Activated CD4-positive, CD25-positive, alpha-beta regulatory T cell (primary cell): ENCODE results near the gene OR6S1.
A peak's percentile ranks its signal among the peaks of the same experiment; 100 is the strongest.
"Not testable (repeated sequence)": the region's sequence is repeated elsewhere in the genome, so short reads cannot be mapped to it uniquely, and the experiment has no call there.

Experiments used
- DNase-seq, 4 experiments: peaks; one replicate each; lab custom pipeline; 2025; lab: John Stamatoyannopoulos, UW

Gene OR6S1

DNA sequence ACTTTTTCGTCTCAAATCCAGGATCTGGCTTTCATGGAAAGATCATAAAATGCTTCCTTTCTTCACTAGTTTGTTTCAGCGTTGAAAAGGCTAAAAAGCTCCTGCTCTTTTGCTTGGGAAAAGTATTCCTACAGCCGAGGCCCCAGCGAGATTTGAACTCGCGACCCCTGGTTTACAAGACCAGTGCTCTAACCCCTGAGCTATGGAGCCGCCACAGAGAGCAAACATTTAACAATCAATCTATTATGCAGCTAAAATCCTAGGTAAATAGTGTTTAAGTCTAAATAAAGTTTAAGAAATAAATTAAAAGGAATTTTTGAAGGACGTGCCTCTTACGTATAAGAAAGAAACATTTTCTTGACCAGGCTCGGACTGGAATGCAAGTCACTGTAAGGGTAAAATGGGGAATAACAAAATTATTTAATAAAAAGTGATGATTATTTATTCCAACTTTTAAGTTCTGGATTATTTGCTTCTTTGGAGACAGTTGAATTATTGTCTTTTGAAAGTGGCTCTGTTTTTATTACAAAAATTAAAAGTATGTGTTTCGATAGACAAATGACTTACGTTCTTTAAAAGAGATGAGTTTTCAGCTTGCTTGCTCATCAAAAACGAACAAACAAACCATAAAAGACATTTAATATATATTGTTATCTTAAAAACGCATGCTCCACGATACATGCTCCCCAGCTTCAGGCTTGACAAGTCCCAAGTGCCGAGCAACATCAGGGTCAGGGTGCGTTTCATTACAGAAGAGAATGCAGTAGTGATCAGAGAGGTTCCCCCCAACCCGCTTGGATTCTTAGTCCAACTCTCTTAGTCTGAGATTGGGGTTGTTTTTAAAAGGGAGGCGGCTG, 10.2 kb downstream of the OR6S1 start:
- DNase-seq, result peak in 2 of 4 experiments; percentile 15 to 33

DNA sequence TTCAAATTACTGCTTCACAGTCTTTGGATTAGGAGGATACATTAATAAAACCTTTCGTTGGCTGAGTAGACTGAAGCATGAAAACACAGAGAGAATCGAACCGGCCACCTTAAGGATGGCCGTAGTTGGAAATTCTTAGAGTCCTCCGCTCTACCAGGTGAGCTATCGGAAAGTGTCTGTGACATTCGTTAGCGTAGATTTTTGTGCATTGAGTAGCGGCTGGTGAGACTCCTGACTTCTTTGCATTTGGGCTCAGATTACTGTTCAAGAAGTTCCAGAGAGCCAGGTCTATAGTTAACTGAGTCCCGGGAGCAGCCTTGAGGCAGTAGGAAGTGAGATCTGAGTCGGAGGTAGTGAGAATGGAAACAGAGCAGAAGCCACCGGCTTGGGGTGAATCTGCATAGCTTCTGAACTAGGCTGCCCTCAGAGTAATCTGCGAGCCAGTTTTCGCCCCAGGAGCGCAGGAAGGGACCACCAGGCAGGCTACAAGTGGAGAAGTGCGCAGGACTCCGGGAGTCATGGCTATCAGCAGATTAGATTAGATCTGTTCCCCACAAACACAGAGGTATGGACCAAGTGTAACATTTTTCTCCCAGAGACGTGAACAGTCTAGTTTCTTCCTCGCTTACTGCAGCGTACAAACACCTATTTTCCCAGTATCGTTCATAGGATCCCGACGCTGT, 11.0 kb downstream of the OR6S1 start:
- no peak for DNase-seq

DNA sequence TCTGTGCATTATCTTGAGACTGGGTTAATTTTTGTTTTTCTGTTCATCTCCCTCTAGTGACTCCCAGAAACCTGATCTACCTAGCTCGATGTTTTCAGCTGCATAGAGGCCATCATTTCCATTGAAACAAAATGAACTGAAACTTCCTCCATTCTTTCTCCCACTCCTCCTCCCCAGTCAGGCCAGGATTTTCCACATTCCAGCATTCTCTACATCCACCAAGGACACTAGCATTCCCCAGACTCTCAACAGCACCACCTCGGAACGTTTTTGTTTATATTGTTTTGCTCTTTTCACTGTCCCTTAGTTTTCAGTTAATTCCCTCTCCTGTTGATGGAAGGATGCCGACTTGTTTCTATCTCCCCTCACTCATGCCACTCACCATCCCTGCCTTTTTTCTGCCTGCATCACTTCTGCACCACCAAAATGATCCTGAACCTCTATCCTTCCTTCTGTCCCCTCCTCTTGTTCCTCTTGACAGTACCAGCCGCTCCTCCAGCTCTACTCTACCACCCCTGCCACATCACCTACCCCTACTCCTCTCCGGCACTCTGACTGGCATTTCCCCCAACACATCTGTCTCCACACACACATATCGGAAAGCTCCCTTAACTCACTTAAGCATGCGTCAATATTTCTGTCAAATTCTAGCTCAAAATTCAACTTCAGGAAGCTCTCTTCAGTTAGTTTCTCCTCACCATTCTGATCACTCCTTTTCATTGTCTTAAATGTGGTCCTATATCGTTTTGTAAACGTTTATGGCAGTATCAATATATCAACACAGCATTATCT, 13.2 kb downstream of the OR6S1 start:
- no peak for DNase-seq

DNA sequence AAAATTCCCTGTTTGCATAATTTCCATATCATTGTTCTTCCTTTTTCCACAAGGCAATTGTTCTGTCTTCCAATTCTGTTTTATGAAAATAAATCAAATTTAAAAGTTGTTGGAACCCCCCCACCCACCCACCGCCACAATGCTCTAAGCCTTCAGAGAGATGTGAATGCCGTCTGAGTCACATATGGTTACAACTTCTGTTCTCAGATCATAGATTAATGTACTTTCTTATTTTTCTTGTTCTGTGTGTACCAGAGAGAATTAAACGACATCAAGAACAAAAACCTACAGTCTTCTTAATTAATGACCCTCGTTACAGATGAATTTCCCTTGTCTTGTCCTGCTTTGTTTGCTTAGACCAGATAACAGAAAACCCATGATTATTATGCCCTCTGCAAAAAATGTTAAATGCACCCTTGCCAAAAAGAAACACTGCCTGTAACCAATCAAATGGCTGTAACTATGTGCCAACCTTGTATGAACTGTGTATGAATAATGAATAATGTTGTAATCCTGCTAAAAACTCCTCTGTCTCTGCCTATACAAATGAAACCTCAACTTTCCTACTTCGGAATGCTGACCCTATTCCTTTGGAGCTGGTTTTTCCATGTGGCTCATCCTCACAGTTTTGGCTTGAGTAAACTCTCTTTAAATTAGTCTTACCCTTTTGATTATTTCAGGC, 14.0 kb downstream of the OR6S1 start:
- DNase-seq, result no peak

DNA sequence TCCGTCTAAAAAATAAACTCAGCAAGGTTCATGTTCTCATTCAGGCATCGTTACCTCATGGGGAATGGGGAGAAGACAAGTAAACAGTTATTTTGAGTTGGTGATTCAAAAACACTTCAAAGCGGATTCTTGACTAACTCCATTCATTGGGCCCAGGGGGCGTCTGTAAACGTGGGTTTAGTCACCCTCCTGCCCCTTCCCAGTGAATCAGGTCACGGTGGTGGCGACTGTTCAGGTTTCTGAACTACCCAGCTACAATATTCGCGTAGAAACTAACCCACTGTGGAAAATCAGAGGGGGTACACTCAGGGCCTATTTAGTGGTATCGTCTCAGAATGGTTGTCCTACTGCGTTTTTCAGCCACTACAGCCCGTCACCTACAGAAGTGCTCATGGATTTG, 15.2 kb downstream of the OR6S1 start:
- DNase-seq, result no peak

DNA sequence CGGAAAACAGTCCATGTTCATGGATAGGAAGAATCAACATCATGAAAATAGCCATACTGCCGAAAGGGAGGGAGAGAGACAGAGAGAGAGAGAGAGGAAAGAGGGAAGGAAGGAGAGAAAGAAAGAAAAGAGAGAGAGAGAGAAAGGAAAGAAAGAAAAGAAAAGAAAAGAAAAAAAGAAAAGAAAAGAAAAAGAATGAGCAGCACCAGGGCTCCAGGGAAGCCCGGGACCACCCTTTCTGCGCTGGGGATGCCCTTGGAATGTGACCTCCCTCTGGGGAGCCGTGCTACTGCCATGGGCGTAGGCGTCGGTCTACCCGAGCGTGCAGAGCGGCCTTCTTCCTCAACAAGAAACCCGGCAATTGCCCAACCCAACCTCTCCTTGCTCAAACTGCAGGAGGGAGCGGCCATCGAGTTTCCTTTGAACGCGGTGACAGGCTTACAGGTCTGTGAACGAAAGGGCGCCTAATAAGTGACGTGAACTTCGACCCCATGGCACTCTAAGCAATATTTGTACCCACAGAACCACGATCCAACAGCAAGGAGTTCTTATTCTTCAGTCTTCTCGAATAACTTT, 16.9 kb downstream of the OR6S1 start:
- DNase-seq, result no peak

DNA sequence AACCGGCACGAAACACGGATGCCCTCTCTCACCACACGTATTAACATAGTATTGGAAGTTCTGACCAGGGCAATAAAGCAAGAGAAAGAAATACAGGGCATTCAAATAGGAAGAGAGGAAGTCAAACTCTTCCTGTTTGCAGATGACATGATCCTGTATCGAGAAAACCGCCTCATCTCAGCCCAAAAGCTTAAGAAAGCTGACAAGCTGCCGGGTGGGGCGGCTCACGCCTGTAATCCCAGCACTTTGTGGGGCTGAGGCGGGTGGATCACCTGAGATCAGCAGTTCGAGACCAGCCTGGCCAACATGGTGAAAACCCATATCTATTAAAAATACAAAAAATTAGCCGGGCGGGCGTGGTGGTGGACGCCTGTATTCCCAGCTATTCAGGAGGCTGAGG, 17.7 kb downstream of the OR6S1 start:
- DNase-seq, result no peak

DNA sequence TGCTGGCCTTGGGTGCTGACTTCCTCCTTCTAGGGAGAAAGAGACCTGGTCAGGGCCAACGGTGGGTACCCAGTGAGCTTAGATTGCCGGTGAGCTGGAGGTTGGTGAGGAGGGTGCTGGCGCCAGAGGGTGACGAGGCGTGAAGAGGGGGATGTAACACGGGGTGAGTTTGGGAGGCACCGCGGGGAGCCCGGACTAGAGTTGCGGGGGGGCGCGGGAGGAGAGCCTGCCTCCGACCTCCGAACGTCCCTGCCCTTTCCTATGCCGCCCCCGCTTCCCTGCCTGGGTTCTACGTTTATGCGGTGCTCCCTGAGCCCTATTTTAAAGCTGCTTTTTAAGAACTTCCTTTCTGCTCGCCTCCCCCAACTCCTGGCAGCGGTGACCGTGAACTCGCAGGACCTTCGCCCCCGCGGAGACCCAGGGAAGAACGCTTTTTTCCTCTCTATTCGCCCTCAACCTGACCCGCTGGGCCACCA, 18.6 kb downstream of the OR6S1 start:
- no peak for DNase-seq

DNA sequence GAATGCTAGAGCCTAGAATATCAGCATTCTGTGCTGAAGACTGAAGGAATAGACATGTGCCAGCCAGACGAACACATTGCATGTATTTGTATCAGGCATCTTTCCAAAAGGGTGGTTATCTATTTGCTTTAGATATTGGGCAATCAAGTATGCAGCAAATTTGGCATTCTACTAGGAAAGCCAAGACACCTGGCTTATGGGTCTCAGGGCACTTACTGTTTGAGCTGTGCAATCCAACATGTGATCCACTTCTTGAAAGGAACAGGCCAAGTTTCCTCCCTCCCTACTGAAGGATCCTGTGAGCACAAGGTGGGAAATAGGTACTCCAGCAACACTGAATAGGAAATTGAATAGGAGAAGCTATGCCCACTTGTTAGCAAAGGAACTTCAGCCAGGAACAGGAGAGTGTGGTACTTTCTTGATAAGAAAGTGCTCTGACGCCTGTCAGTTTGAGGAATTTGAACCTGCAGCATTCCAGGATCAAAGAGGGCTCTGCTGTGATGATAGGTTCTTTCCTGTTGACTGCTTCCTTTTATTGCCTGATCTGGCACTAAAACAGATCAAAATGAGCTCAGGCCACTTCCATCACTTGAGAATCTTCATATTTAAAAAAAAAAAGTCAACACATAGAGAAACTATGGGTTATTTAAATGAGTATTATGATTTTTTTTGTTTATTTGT, 20.6 kb downstream of the OR6S1 start:
- DNase-seq, result no peak

DNA sequence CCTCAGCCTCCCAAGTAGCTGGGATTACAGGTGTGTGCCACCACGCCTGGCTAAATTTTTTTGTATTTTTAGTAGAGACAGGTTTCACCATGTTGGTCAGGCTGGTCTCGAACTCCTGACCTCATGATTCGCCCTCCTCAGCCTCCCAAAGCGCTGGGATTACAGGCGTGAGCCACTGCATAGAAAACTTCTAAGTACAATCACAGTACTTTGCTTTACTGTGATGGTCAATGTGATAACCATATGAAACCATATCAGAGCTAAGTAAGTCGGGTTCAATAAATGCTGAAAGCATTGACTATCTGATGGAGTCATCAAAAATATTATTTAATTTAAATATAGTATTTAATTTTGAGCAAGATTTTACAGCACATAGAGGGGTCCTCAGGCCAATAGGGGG, 21.8 kb downstream of the OR6S1 start:
- not testable (repeated sequence) for DNase-seq

DNA sequence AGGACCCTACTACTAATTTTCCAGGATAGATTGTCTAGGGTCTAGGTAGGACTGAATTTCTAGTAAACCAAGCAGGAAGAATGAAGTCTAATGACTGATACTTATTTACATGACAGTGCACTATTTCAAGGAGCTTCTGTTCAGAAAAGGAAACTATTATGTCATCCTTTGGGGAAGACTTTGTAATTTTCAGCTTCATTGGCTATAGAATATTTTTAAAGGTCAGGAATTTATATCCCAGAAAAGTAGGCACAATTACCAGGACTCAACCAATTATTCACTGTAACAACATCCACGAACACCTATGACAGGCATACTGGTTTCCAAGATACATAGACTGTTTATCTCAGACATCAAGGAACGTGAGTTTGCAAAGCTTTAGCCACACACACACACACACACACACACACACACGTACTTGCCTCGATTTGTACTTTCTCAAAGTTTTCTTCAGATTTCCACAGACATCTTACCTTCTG, 23.2 kb downstream of the OR6S1 start:
- no peak for DNase-seq

DNA sequence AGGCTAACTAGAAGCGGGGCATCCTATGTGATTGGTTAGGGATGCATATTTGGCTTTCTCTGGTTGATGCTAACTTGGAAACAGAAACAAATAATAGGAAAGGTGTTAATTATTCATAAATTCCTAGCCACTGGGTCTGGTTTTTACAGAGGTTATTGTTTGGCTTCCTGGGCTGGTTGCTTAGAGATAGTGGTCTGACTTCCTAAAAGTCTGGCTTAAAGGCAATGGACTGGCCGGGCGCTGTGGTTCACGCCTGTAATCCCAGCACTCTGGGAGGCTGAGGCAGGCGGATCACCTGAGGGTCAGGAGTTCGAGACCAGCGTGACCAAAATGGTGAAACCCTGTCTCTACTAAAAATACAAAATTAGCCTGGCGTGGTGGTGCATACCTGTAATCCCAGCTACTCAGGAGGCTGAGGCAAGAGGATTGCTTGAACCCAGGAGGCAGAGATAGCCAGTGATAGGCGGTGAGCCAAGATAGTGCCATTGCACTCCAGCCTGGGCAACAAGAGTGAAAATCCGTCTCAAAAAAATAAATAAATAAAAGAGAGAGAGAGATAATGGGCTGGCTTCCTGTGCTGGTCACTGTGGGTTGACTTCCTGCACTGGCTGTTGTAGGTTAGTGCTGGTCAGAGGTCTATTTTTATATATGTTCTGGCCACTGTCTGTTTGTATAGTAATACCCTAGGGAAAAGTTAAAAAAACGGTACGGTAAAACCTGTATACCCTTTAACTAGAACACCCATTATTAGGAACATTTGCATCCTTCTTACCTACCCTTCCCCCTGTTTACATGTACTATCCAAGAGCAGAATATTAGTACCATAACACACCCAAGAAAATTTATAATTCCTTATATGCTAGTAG, 24.1 kb downstream of the OR6S1 start:
- DNase-seq, result no peak

DNA sequence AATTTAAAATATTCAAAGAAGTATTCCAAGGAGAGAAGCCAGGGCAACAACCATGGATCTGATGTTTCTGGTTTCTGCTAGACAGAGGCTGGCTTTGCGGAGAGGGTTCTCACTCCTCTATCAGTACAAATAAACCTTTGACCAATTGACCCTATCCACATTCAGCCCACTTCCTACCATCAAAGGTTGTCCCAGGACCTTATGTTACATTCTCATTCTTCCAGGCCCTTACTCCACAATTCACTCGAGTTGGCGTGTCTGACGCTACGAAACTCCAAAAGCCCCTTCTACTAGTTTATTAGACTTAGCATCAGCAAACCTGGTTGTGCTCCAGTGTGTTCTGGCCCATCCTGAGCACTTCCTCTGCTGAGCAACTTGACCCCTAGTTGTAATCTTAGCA, 25.5 kb downstream of the OR6S1 start:
- DNase-seq, result no peak

DNA sequence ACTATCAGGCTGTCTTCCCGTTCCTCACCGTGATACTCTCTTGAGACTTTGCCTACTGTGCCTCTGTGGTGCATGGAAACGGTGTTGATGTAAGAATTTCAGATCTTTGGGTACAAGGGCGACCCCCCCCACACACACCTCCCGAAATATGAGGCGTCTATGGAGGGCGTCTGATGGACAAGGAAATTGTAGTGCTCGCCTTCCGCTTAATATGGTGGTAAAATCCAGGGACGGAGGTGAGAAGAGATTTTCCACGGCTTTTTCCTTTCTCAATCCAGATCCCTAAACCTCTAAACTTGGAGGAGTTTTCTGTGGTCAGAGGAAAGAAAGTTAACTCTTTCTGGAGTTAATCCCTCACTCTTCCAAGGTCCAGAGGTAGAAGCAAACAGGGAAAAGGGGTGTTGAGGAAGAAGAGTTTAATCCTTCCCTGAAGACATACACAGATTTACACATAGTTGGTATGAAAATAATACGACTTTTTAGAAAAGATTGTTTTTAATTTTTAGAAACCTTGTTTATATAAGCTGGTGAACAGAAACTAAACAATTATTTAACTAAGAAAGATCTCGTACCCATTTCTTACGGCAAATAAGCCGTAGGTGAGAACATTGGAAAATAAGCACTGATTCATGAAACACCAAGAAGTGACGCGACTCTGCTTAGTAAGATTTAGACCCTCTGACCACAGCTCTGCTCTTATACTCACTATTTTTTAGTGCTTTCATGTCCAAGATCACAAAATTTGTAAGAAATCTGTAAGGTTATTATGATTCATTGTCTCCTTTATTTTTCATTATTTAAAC, 27.3 kb downstream of the OR6S1 start:
- DNase-seq, result no peak

DNA sequence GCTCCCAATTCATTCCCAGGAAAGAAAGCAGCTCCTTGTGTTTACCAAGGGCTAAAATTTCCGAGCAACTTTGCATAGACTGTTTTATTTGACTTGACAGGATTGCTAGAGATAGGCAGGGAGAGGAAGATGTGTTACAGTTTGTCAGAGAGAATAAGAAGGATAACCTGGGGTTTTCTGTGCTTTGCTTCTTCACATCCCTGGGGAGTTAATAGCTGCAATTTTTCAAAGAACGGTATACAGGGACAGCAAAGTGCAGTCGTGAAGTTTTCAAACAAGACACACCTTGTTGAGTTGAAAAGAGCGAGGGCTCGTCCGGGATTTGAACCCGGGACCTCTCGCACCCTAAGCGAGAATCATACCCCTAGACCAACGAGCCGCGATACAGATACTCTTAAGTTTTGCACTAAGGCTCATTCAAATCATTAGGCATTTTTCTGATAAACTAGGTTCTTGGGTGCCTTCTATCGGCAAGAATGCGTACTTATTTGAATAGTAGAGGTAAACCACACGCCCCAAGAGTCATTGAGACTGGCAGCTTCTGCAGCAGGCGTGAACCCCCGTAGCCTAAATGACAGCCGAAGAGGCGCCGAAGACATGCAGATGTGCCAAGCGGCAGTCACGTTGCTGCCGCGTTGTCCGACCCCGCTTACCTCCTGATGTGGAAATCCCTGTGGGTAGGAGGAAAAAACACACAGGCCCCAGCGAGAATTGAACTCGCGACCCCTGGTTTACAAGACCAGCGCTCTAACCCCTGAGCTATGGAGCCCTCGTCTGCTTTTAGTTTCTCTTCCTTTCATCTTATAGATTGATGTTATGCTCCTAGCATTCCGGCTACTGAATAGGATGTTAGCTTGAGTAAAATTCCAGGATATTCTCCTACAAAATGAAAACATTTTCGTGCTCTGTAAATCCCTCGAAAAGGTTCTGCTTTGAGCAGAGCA, 28.1 kb downstream of the OR6S1 start:
- peak; percentile 57 to 77 (median 69) for DNase-seq

DNA sequence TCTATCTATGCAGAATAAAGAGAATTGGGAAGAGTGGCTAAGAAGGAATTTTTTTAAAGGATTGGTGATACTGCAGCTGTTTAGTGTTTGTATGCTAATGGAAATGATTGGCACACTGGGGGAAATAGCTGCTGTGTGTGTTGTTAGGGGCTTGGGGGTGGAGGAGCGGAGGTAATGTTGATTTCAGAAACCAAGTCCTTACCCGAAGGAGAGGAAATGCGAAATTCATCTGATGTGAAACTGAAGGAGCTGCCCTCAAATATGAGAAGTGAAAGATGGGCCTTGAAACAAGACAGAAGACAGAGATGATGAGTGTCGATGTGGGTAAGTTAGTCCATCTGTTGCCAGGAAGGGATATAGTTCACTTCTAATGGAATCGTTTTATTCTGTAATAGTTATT, 29.1 kb downstream of the OR6S1 start:
- no peak for DNase-seq

DNA sequence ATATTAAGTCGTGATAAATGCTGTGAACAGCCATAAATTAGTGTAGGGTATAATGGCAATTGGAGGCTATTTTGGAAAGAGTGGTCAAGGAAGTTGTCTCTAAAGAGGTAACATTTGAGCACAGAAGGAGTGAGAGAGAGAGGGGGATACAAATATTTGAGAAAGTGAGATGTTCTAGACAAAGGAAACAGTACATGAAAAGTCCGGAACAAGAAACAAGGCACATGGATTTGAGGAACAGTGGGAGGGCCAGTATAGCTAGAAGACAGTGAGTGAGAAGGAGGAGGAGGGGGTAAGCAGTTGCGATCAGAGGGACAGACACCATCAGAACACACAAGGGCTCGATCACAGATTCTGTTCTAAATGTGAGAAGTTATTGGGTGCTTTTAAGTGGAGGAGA, 30.2 kb downstream of the OR6S1 start:
- no peak for DNase-seq
